ENCODE data around the gene LSAMP. TPM values are rescaled to one million over a fixed set of nuclear protein-coding genes. Genes with fewer than 3 reads are reported as not detected.

Gene LSAMP
- total RNA-seq, 1 donor from 2014 or later: 10.2 TPM

GRCh38 chr3:116051040-116051439 lies 394.2 kb downstream of the LSAMP start:
- H3K4me3 ChIP-seq (ENCODE audit: low read depth, low read length): no peak overlapping the region
- TF ChIP-seq CTCF (IDR thresholded peaks at IDR 0.05; ENCODE audit: insufficient read depth, low read length, poor library complexity, severe bottlenecking): no peak
- DNase-seq (ENCODE audit: low read depth): no peak
- no peaks in the 10 kb centered on the region for H3K27me3 ChIP-seq (ENCODE audit: control insufficient read depth, insufficient read depth, low read length)
- H3K36me3 ChIP-seq (ENCODE audit: control insufficient read depth, insufficient read depth, low read length): no peaks in the 10 kb centered on the region

GRCh38 chr3:116050311-116050915 lies 394.9 kb downstream of the LSAMP start:
- Histone ChIP-seq H3K36me3 (ENCODE audit: control insufficient read depth, insufficient read depth, low read length) (no peaks in the 10 kb centered on the region), H3K4me3 (ENCODE audit: low read depth, low read length) (no peak overlapping the region), H3K27me3 (ENCODE audit: control insufficient read depth, insufficient read depth, low read length) (no peaks in the 10 kb centered on the region)
- no peak for TF ChIP-seq CTCF (IDR thresholded peaks at IDR 0.05; ENCODE audit: insufficient read depth, low read length, poor library complexity, severe bottlenecking)
- DNase-seq (ENCODE audit: low read depth): no peak

- Histone ChIP-seq H3K36me3 (ENCODE audit: control insufficient read depth, insufficient read depth, low read length) (no peaks in the 10 kb centered on the region), H3K4me3 (ENCODE audit: low read depth, low read length) (no peak overlapping the region), H3K27me3 (ENCODE audit: control insufficient read depth, insufficient read depth, low read length) (no peaks in the 10 kb centered on the region)
- TF ChIP-seq CTCF (IDR thresholded peaks at IDR 0.05; ENCODE audit: insufficient read depth, low read length, poor library complexity, severe bottlenecking): no peak
- no peak for DNase-seq (ENCODE audit: low read depth)
Observed at GRCh38 chr3:116048991-116049390, 396.3 kb downstream of the LSAMP start.

GRCh38 chr3:116046350-116046749 lies 398.9 kb downstream of the LSAMP start:
- DNase-seq (ENCODE audit: low read depth): no peak
- H3K36me3 ChIP-seq (ENCODE audit: control insufficient read depth, insufficient read depth, low read length): no peaks in the 10 kb centered on the region
- no peak for TF ChIP-seq CTCF (IDR thresholded peaks at IDR 0.05; ENCODE audit: insufficient read depth, low read length, poor library complexity, severe bottlenecking)

GRCh38 chr3:116045314-116045713 lies 400.0 kb downstream of the LSAMP start:
- no peaks in the 10 kb centered on the region for H3K27me3 ChIP-seq (ENCODE audit: control insufficient read depth, insufficient read depth, low read length)
- TF ChIP-seq CTCF (IDR thresholded peaks at IDR 0.05; ENCODE audit: insufficient read depth, low read length, poor library complexity, severe bottlenecking): no peak
- no peak for DNase-seq (ENCODE audit: low read depth)
- no peaks in the 10 kb centered on the region for H3K36me3 ChIP-seq (ENCODE audit: control insufficient read depth, insufficient read depth, low read length)
- H3K4me3 ChIP-seq (ENCODE audit: low read depth, low read length): no peak overlapping the region

More at GRCh38 chr3:116046350-116046749, 398.9 kb downstream of the LSAMP start:
- Histone ChIP-seq H3K27me3 (ENCODE audit: control insufficient read depth, insufficient read depth, low read length) (no peaks in the 10 kb centered on the region), H3K4me3 (ENCODE audit: low read depth, low read length) (no peak overlapping the region)

GRCh38 chr3:116040152-116040551 lies 405.1 kb downstream of the LSAMP start:
- Histone ChIP-seq H3K27me3 (ENCODE audit: control insufficient read depth, insufficient read depth, low read length) (no peaks in the 10 kb centered on the region), H3K36me3 (ENCODE audit: control insufficient read depth, insufficient read depth, low read length) (no peaks in the 10 kb centered on the region), H3K4me3 (ENCODE audit: low read depth, low read length) (no peak overlapping the region)
- no peak for DNase-seq (ENCODE audit: low read depth)
- TF ChIP-seq CTCF (IDR thresholded peaks at IDR 0.05; ENCODE audit: insufficient read depth, low read length, poor library complexity, severe bottlenecking): no peak

Data from kidney epithelial cell (primary cell).